ENCODE measurements around the gene RBP7. TPM values are rescaled to one million over a fixed set of nuclear protein-coding genes. Genes with fewer than 3 reads are reported as not detected.
A peak's percentile ranks its signal among the peaks of the same experiment; 100 is the strongest.

RBP7 gene
- total RNA-seq (2021; ENCODE audit: unreplicated experiment) (28.9 TPM), Bru-seq, nascent RNA (percentile 44 among the genes with signal in this experiment), BruChase-seq, experiment 1, labeled RNA remaining after a 2-hour chase (percentile 44 among the genes with signal in this experiment), BruChase-seq, experiment 2, labeled RNA remaining after a 6-hour chase (percentile 49 among the genes with signal in this experiment)
- polyA plus RNA-seq (2012; ENCODE audit: insufficient read length) = 28.4 TPM
- long read RNA-seq, transcript RBP7-201 (4 exons, 636 nt) = major isoform, 10 of 15 reads
- long read RNA-seq, partial matches to known transcripts = 5 of 15 reads
- long read RNA-seq, other reads (novel, unspliced or antisense) = 0 of 15 reads

- peak within 1 kb of the TSS; percentile 40; the same call in 1 of the 2 replicates for H3K27ac ChIP-seq (ENCODE audit: low read length)
Measured at GRCh38 chr1:9996624-9997582, at the start of gene RBP7. RBP7 (plus strand) TSS chr1:9997228; CDS start chr1:9997259, 31 bp downstream.

GRCh38 chr1:9957726-9958125 lies 39.3 kb upstream of the RBP7 start:
- no peak overlapping the region for H3K4me3 ChIP-seq (ENCODE audit: low read depth in 2 of 2, low read length in 2 of 2)
- no peak for ATAC-seq
- DNase-seq (ENCODE audit: low read depth, low spot score) = no peak
- in situ Hi-C loops (cut with HindIII; ENCODE audit: low pct_unique_long_range_greater_than_20kb, low sequenced_read_pairs) (no loop called here), intact Hi-C loops (cut with micrococcal nuclease; ENCODE audit: unreplicated experiment) (no loop called here)
- no peak for TF ChIP-seq REST (IDR thresholded peaks at IDR 0.05; ENCODE audit: insufficient read depth in 1 of 2, low read depth in 2 of 2, low read length in 1 of 2)
- TF ChIP-seq SIN3A (IDR thresholded peaks at IDR 0.05; ENCODE audit: borderline replicate concordance, insufficient read depth, low read depth, low read length) = no peak
- no peak for TF ChIP-seq CTCF (IDR thresholded peaks at IDR 0.05)
- TF ChIP-seq POLR2AphosphoS5 (IDR thresholded peaks at IDR 0.05; ENCODE audit: low read depth, low read length) = no peak
- TF ChIP-seq TCF7L2 (IDR thresholded peaks at IDR 0.05; ENCODE audit: low read depth, low read length) = no peak
- no peaks in the 10 kb centered on the region for H3K4me1 ChIP-seq (ENCODE audit: control insufficient read depth, insufficient read depth, low read length)
- no peaks in the 10 kb centered on the region for H3K27me3 ChIP-seq (ENCODE audit: control insufficient read depth, insufficient read depth, low read length)
- H3K9me3 ChIP-seq (ENCODE audit: control insufficient read depth, insufficient read depth, low read depth, low read length) = no peaks in the 10 kb centered on the region
- no peaks in the 10 kb centered on the region for H3K36me3 ChIP-seq (ENCODE audit: control insufficient read depth, insufficient read depth, low read length)
- H3K27ac ChIP-seq (ENCODE audit: low read length) = no peak overlapping the region
- BruUV-seq (replicated peaks) = no TSS peak
- POLR2A ChIA-PET = no interaction called here
- CTCF ChIA-PET = no interaction called here

More at GRCh38 chr1:9996624-9997582, at the start of gene RBP7:
- no peaks in the 10 kb centered on the region for H3K36me3 ChIP-seq (ENCODE audit: control insufficient read depth, insufficient read depth, low read length)
- in situ Hi-C loops (cut with HindIII; ENCODE audit: low pct_unique_long_range_greater_than_20kb, low sequenced_read_pairs) (no loop called here), intact Hi-C loops (cut with micrococcal nuclease; ENCODE audit: unreplicated experiment) (no loop called here)
- DNase-seq (ENCODE audit: low read depth, low spot score) = no peak
- no peaks in the 10 kb centered on the region for H3K27me3 ChIP-seq (ENCODE audit: control insufficient read depth, insufficient read depth, low read length)
- no peak for TF ChIP-seq SIN3A (IDR thresholded peaks at IDR 0.05; ENCODE audit: borderline replicate concordance, insufficient read depth, low read depth, low read length)
- peak; percentile 33; the same call in 1 of the 2 replicates for TF ChIP-seq POLR2AphosphoS5 (IDR thresholded peaks at IDR 0.05; ENCODE audit: low read depth, low read length)
- no TSS peak for BruUV-seq (replicated peaks)
- CTCF ChIA-PET = no interaction called here
- peaks cover 4% of the 10 kb centered on the region for H3K4me1 ChIP-seq (ENCODE audit: control insufficient read depth, insufficient read depth, low read length)
- ATAC-seq = peak; percentile 83
- no peaks in the 10 kb centered on the region for H3K9me3 ChIP-seq (ENCODE audit: control insufficient read depth, insufficient read depth, low read depth, low read length)
- peak within 1 kb of the TSS; percentile 46 to 49 for H3K4me3 ChIP-seq (ENCODE audit: low read depth in 2 of 2, low read length in 2 of 2)
- POLR2A ChIA-PET = no interaction called here

All from Panc1 (cell line).